OCI-LY7 (cell line): Measurements from ENCODE around the gene SPECC1L. TPM values are rescaled to one million over a fixed set of nuclear protein-coding genes. Genes with fewer than 3 reads are reported as not detected.

Source experiments
- BruUV-seq: library from RNA; stranded (reverse); fragments of 400-500 nt; replicated peaks from 2 replicates; lab custom pipeline; 2021; lab: Mats Ljungman, UMichigan
- CTCF ChIA-PET: fragments of 300-600 bp; sonication (Branson Sonifier 250); formaldehyde crosslinking; loops from one replicate; lab custom pipeline; 2022; ENCODE audit warnings: antibody characterized with exemption; ENCODE audit not compliant: unreplicated experiment; lab: Charles Lee
- POLR2A ChIA-PET: fragments of 300-600 bp; sonication (Branson Sonifier 250); formaldehyde crosslinking; loops from one replicate; lab custom pipeline; 2022; ENCODE audit warnings: antibody characterized with exemption; lab: Charles Lee
- DNase-seq: peaks from one replicate; pipeline ENCODE4 v3.0.0-alpha.2; 2015; ENCODE audit warnings: low spot score
- H2AFZ ChIP-seq: fragments of 200-600 bp; sonication (generic), shearing (Covaris generic); 2 replicates; pipeline ENCODE4 v1.6.1; 2014; ENCODE audit warnings: mild to moderate bottlenecking, antibody characterized with exemption, low read length, moderate library complexity
- H3K27ac ChIP-seq: fragments of 200-600 bp; sonication (generic); 2 replicates; pipeline ENCODE4 v1.5.1; 2014; ENCODE audit warnings: mixed run types, low read depth, mild to moderate bottlenecking, moderate library complexity, low read length, inconsistent platforms; ENCODE audit not compliant: poor library complexity, severe bottlenecking
- H3K36me3 ChIP-seq: fragments of 200-600 bp; sonication (generic); 2 replicates; pipeline ENCODE4 v1.6.1; 2014; ENCODE audit warnings: mild to moderate bottlenecking, antibody characterized with exemption, low read length, moderate library complexity, mixed read lengths; ENCODE audit not compliant: insufficient read depth
- H3K4me1 ChIP-seq: fragments of 200-600 bp; sonication (generic); 2 replicates; pipeline ENCODE4 v1.5.1; 2014; ENCODE audit warnings: mild to moderate bottlenecking, low read length; ENCODE audit not compliant: insufficient read depth, poor library complexity, severe bottlenecking
- H3K4me2 ChIP-seq: fragments of 200-600 bp; sonication (generic); 2 replicates; pipeline ENCODE4 v1.6.1; 2014; ENCODE audit warnings: mild to moderate bottlenecking, low read length
- H3K4me3 ChIP-seq: fragments of 200-600 bp; sonication (generic); 2 replicates; pipeline ENCODE4 v1.5.1; 2014; ENCODE audit warnings: mild to moderate bottlenecking, low read depth, low read length; ENCODE audit not compliant: poor library complexity, severe bottlenecking
- H3K79me2 ChIP-seq: fragments of 200-600 bp; sonication (generic); 2 replicates; pipeline ENCODE4 v1.6.1; 2016; ENCODE audit warnings: low read depth, mild to moderate bottlenecking, low read length, moderate library complexity, mixed read lengths; ENCODE audit not compliant: insufficient read depth
- H3K9me2 ChIP-seq: fragments of 200-600 bp; sonication (generic); 2 replicates; pipeline ENCODE4 v1.6.1; 2016; ENCODE audit warnings: mild to moderate bottlenecking, low read length, mixed read lengths; ENCODE audit not compliant: insufficient read depth
- H3K9me3 ChIP-seq: fragments of 200-600 bp; sonication (generic); 2 replicates; pipeline ENCODE4 v1.6.1; 2014; ENCODE audit warnings: mild to moderate bottlenecking, mixed run types, low read length, mixed read lengths
- H4K20me1 ChIP-seq: fragments of 200-600 bp; sonication (generic); 2 replicates; pipeline ENCODE4 v1.6.1; 2014; ENCODE audit warnings: mild to moderate bottlenecking, antibody characterized with exemption, low read length, moderate library complexity, mixed read lengths; ENCODE audit not compliant: insufficient read depth
- CTCF ChIP-seq: fragments of 200-600 bp; sonication (generic); conservative IDR thresholded peaks from 2 replicates; pipeline ENCODE4 v1.5.1; 2014; ENCODE audit warnings: mild to moderate bottlenecking, antibody characterized with exemption, low read length, moderate library complexity, mixed read lengths
- EZH2phosphoT487 ChIP-seq: fragments of 200-600 bp; sonication (generic); IDR thresholded peaks from 2 replicates; pipeline ENCODE4 v1.6.1; 2018; ENCODE audit warnings: low read depth, borderline replicate concordance, mild to moderate bottlenecking, mixed run types, antibody characterized with exemption, low read length, moderate library complexity, mixed read lengths
- intact Hi-C: fragments of 100-400 bp; cut with micrococcal nuclease; formaldehyde crosslinking; loops from one replicate; pipeline ENCODE4 v1.10.0; 2022; ENCODE audit not compliant: unreplicated experiment
- total RNA-seq, 2 experiments: library from RNA; depleted of rRNA in 1 of 2; stranded (reverse); fragments of >200 nt in 1 of 2; shearing (Covaris generic) in 1 of 2; gene quantifications; 2 replicates each; pipeline ENCODE4 v1.2.3, GENCODE V29; 2014 to 2022

Gene SPECC1L
- total RNA-seq, 2 experiments from 2014 or later: 47.0 to 66.2 TPM

GRCh38 chr22:24355574-24355973 lies 84.9 kb downstream of the SPECC1L start:
- DNase-seq: no peak
- POLR2A ChIA-PET: no interaction called here
- TF ChIP-seq EZH2phosphoT487 (no peak), CTCF (no peak)
- no peak overlapping the region for H3K4me2 ChIP-seq
- H3K27ac ChIP-seq: no peak overlapping the region
- H3K9me2 ChIP-seq: no peaks in the 10 kb centered on the region
- H4K20me1 ChIP-seq: no peaks in the 10 kb centered on the region
- H3K79me2 ChIP-seq: no peaks in the 10 kb centered on the region
- H3K4me1 ChIP-seq: no peaks in the 10 kb centered on the region
- no peak overlapping the region for H2AFZ ChIP-seq
- no TSS peak for BruUV-seq
- intact Hi-C loops: no loop called here
- peaks cover 9% of the 10 kb centered on the region; the same call in 1 of the 2 replicates for H3K9me3 ChIP-seq
- CTCF ChIA-PET: no interaction called here
- no peak overlapping the region for H3K4me3 ChIP-seq
- H3K36me3 ChIP-seq: peaks cover 90% of the 10 kb centered on the region

- Histone ChIP-seq H3K79me2 (no peaks in the 10 kb centered on the region), H3K4me3 (no peak overlapping the region), H3K27ac (no peak overlapping the region), H4K20me1 (no peaks in the 10 kb centered on the region), H3K9me2 (no peaks in the 10 kb centered on the region), H2AFZ (no peak overlapping the region), H3K9me3 (peaks cover 9% of the 10 kb centered on the region; the same call in 1 of the 2 replicates), H3K4me1 (no peaks in the 10 kb centered on the region), H3K4me2 (no peak overlapping the region), H3K36me3 (peaks cover 88% of the 10 kb centered on the region)
- intact Hi-C loops: no loop called here
- no peak for TF ChIP-seq EZH2phosphoT487
- TF ChIP-seq CTCF: no peak
- no peak for DNase-seq
- CTCF ChIA-PET: no interaction called here
- BruUV-seq: no TSS peak
- POLR2A ChIA-PET: no interaction called here
Observed at GRCh38 chr22:24357547-24357946, 86.9 kb downstream of the SPECC1L start.

- no peak overlapping the region for H2AFZ ChIP-seq
- H3K4me2 ChIP-seq: no peak overlapping the region
- no peak overlapping the region for H3K4me3 ChIP-seq
- no peak overlapping the region for H3K27ac ChIP-seq
- H3K9me2 ChIP-seq: no peaks in the 10 kb centered on the region
- H4K20me1 ChIP-seq: no peaks in the 10 kb centered on the region
- CTCF ChIA-PET: no interaction called here
- H3K79me2 ChIP-seq: no peaks in the 10 kb centered on the region
- peaks cover 9% of the 10 kb centered on the region; the same call in 1 of the 2 replicates for H3K9me3 ChIP-seq
- H3K36me3 ChIP-seq: peaks cover 88% of the 10 kb centered on the region
- H3K4me1 ChIP-seq: no peaks in the 10 kb centered on the region
- DNase-seq: no peak
- POLR2A ChIA-PET: no interaction called here
- TF ChIP-seq EZH2phosphoT487 (no peak), CTCF (no peak)
- intact Hi-C loops: no loop called here
- no TSS peak for BruUV-seq
Observed at GRCh38 chr22:24358105-24358836, 87.6 kb downstream of the SPECC1L start.
